OCI-LY3 (cell line): ENCODE results near the gene ADAMTS19.

ENCODE experiments used
- CTCF ChIP-seq: fragments of 200-600, 300-600 bp; sonication (generic); IDR thresholded peaks from 2 replicates; pipeline ENCODE4 v1.5.1; 2014; ENCODE audit warnings: antibody characterized with exemption, low read length, low read depth
- EZH2phosphoT487 ChIP-seq: fragments of 200-600 bp; shearing (Covaris generic); IDR thresholded peaks from 2 replicates; pipeline ENCODE4 v1.6.1; 2018; ENCODE audit warnings: antibody characterized with exemption, mixed run types, low read depth

GRCh38 chr5:129426071-129426470 lies 34.0 kb upstream of the ADAMTS19 start:
- TF ChIP-seq CTCF (no peak), EZH2phosphoT487 (no peak)
